GM12891 (cell line): ENCODE results near the gene IRAK3.

ENCODE experiments used
- PAX5 ChIP-seq: IDR thresholded peaks from 2 replicates; pipeline ENCODE4 v1.6.1; 2011; ENCODE audit warnings: low read length, moderate library complexity, mild to moderate bottlenecking; ENCODE audit not compliant: insufficient read depth, severe bottlenecking
- POLR2A ChIP-seq: IDR thresholded peaks from 2 replicates; pipeline ENCODE4 v1.6.1; 2011; ENCODE audit warnings: low read depth, low read length, control low read depth
- POLR2AphosphoS5 ChIP-seq: IDR thresholded peaks from 2 replicates; pipeline ENCODE4 v1.6.1; 2011; ENCODE audit warnings: low read depth, low read length, control low read depth
- POU2F2 ChIP-seq: IDR thresholded peaks from 2 replicates; pipeline ENCODE4 v1.6.1; 2011; ENCODE audit warnings: low read depth, mild to moderate bottlenecking, control low read depth, low read length, moderate library complexity
- SPI1 ChIP-seq: IDR thresholded peaks from 2 replicates; pipeline ENCODE4 v1.6.1; 2011; ENCODE audit warnings: low read depth, low read length, control low read depth
- TAF1 ChIP-seq: IDR thresholded peaks from 2 replicates; pipeline ENCODE4 v1.6.1; 2011; ENCODE audit warnings: low read depth, low read length, control low read depth

GRCh38 chr12:66240096-66240820 lies 51.2 kb downstream of the IRAK3 start:
- TF ChIP-seq POLR2A (no peak), POU2F2 (no peak), POLR2AphosphoS5 (no peak), TAF1 (no peak), PAX5 (no peak), SPI1 (no peak)
